Transverse colon (tissue), 4 donors: Measurements from ENCODE around the gene CASTOR1. TPM values are rescaled to one million over a fixed set of nuclear protein-coding genes. Genes with fewer than 3 reads are reported as not detected.
A peak's percentile ranks its signal among the peaks of the same experiment; 100 is the strongest.

Experiments used
- DNase-seq: peaks from one replicate; pipeline ENCODE4 v3.0.0-alpha.2; 2019
- H3K27ac ChIP-seq, 4 donors: fragments of 200-600 bp; sonication (generic); 2 replicates each; pipeline ENCODE4 v1.5.1; 2016 to 2018; ENCODE audit warnings: inconsistent platforms in 4 of 4
- H3K27me3 ChIP-seq: fragments of 200-600 bp; sonication (generic); 2 replicates; pipeline ENCODE4 v1.5.1; 2017; ENCODE audit warnings: inconsistent platforms
- H3K36me3 ChIP-seq, 4 donors: fragments of 200-600 bp; sonication (generic); 2 replicates each; pipeline ENCODE4 v1.5.1; 2017 to 2019; ENCODE audit warnings: inconsistent platforms in 4 of 4
- H3K4me1 ChIP-seq, 4 donors: fragments of 200-600 bp; sonication (generic); 2 replicates each; pipeline ENCODE4 v1.5.1; 2017 to 2020; ENCODE audit warnings: inconsistent platforms in 4 of 4
- H3K4me3 ChIP-seq, 4 donors: fragments of 200-600 bp; sonication (generic); 1 replicate in 1 of 4; 2 replicates in 3 of 4; pipeline versions ENCODE4 v1.5.1 to v1.6.1; 2017 to 2019; ENCODE audit warnings: inconsistent platforms in 4 of 4
- H3K9me3 ChIP-seq, 2 donors: fragments of 200-600 bp; sonication (generic); 2 replicates each; pipeline ENCODE4 v1.5.1; 2017 to 2019; ENCODE audit warnings: inconsistent platforms in 2 of 2
- CTCF ChIP-seq, 5 experiments: fragments of 200-600 bp in 3 of 5; fragments of 450-650 bp in 2 of 5; sonication (generic) in 3 of 5; IDR thresholded peaks; 1 replicate in 2 of 5; 2 replicates in 3 of 5; pipeline ENCODE4 v1.5.1; 2016 to 2017; ENCODE audit warnings: antibody characterized with exemption in 5 of 5, inconsistent platforms in 3 of 5, mild to moderate bottlenecking in 2 of 5, moderate library complexity in 1 of 5
- EP300 ChIP-seq: sonication (generic); formaldehyde crosslinking; IDR thresholded peaks from one replicate; pipeline ENCODE4 v1.6.1; 2017; ENCODE audit warnings: antibody characterized with exemption, low read depth
- POLR2A ChIP-seq: fragments of 450-650 bp; IDR thresholded peaks from one replicate; pipeline ENCODE4 v1.6.1; 2016; ENCODE audit warnings: antibody characterized with exemption, mild to moderate bottlenecking, moderate library complexity
- POLR2AphosphoS5 ChIP-seq, 3 donors: sonication (generic); formaldehyde crosslinking; IDR thresholded peaks; one replicate each; pipeline ENCODE4 v1.6.1; 2016; ENCODE audit warnings: antibody characterized with exemption in 3 of 3
- WGBS, 2 donors: methylation state at CpG; one replicate each; pipeline ENCODE4 v1.1.5; 2018; ENCODE audit warnings: low coverage in 1 of 2; 5-methylcytosine and 5-hydroxymethylcytosine counted together
- in situ Hi-C, 4 donors: fragments of 200-750 bp; cut with MboI; loops; one replicate each; pipeline versions ENCODE4 v1.15.0 to v1.15.1; 2017; ENCODE audit warnings: low sequenced_read_pairs in 3 of 4, low pct_ligation_motif_present in 1 of 4, low pct_unique_long_range_greater_than_20kb in 1 of 4
- intact Hi-C: fragments of 100-400 bp; cut with DNase I; formaldehyde crosslinking; loops from one replicate; pipeline ENCODE4 v1.15.1; 2023; ENCODE audit warnings: low total_unique reads
- total RNA-seq, 4 donors: library from RNA; depleted of rRNA; stranded (reverse); fragments of >200 nt; gene quantifications; one replicate each; pipeline ENCODE4 v1.1.0, GENCODE V29; 2016

CASTOR1 gene
- total RNA-seq, 4 donors from 2014 or later, result 5.6 to 6.8 TPM; not detected in 2

GRCh38 chr22:30317778-30318177 lies 28.5 kb upstream of the CASTOR1 start:
- DNase-seq, result no peak
- WGBS, 2 donors, result 93% methylated on average over 1 of the region's 1 CpG; no CpG with 5 or more reads in 1 of the 2 donors
- no peaks in the 10 kb centered on the region for H3K9me3 ChIP-seq
- peaks cover 14 to 83% (median 32%) of the 10 kb centered on the region in 4 donors for H3K4me1 ChIP-seq
- in situ Hi-C loops (no loop called here), intact Hi-C loops (no loop called here)
- no peaks in the 10 kb centered on the region for H3K27me3 ChIP-seq
- peak overlapping the region in 1 of 4 donors; percentile 3 for H3K27ac ChIP-seq
- no peaks in the 10 kb centered on the region for H3K36me3 ChIP-seq
- TF ChIP-seq POLR2A (no peak), EP300 (no peak), CTCF (IDR thresholded peaks at IDR 0.05) (no peak), POLR2AphosphoS5 (IDR thresholded peaks at IDR 0.05) (no peak)
- no peak overlapping the region for H3K4me3 ChIP-seq

- H3K4me1 ChIP-seq, result peaks cover 31 to 88% (median 47%) of the 10 kb centered on the region in 4 donors
- H3K9me3 ChIP-seq, result no peaks in the 10 kb centered on the region
- no peak for DNase-seq
- in situ Hi-C loops (no loop called here), intact Hi-C loops (no loop called here)
- TF ChIP-seq CTCF (IDR thresholded peaks at IDR 0.05), result no peak
- TF ChIP-seq POLR2A, result no peak
- TF ChIP-seq EP300, result no peak
- no peak for TF ChIP-seq POLR2AphosphoS5 (IDR thresholded peaks at IDR 0.05)
- H3K4me3 ChIP-seq, result no peak overlapping the region
- 84 to 100% methylated on average over 1 to 2 of the region's 2 CpGs for WGBS, 2 donors
- no peaks in the 10 kb centered on the region for H3K36me3 ChIP-seq
- peak overlapping the region in 1 of 4 donors; percentile 42 for H3K27ac ChIP-seq
- H3K27me3 ChIP-seq, result no peaks in the 10 kb centered on the region
These were observed 26.8 kb upstream of the CASTOR1 start for GRCh38 chr22:30315962-30316576.

GRCh38 chr22:30314915-30315314 lies 25.6 kb upstream of the CASTOR1 start:
- intact Hi-C loops, result no loop called here
- H3K27ac ChIP-seq, result peak overlapping the region in 1 of 4 donors; percentile 53
- no peaks in the 10 kb centered on the region for H3K27me3 ChIP-seq
- H3K4me3 ChIP-seq, result no peak overlapping the region
- TF ChIP-seq POLR2AphosphoS5 (IDR thresholded peaks at IDR 0.05) (no peak), EP300 (no peak), CTCF (IDR thresholded peaks at IDR 0.05) (no peak), POLR2A (no peak)
- 65 to 87% methylated on average over 4 to 8 of the region's 8 CpGs for WGBS, 2 donors
- no peaks in the 10 kb centered on the region for H3K36me3 ChIP-seq
- peaks cover 43 to 92% (median 58%) of the 10 kb centered on the region in 4 donors for H3K4me1 ChIP-seq
- no peaks in the 10 kb centered on the region for H3K9me3 ChIP-seq
- in situ Hi-C loops, result no loop called here
- no peak for DNase-seq

GRCh38 chr22:30313527-30314363 lies 24.4 kb upstream of the CASTOR1 start:
- in situ Hi-C loops (no loop called here), intact Hi-C loops (no loop called here)
- Histone ChIP-seq H3K27me3 (no peaks in the 10 kb centered on the region), H3K27ac (peak overlapping the region in 2 of 4 donors; percentile 43 to 53), H3K4me1 (peaks cover 51 to 94% (median 69%) of the 10 kb centered on the region in 4 donors), H3K4me3 (no peak overlapping the region), H3K36me3 (no peaks in the 10 kb centered on the region), H3K9me3 (no peaks in the 10 kb centered on the region)
- 80 to 82% methylated on average over 4 to 5 of the region's 8 CpGs for WGBS, 2 donors
- TF ChIP-seq EP300 (no peak), POLR2AphosphoS5 (IDR thresholded peaks at IDR 0.05) (no peak), POLR2A (no peak), CTCF (IDR thresholded peaks at IDR 0.05) (no peak)
- DNase-seq, result no peak
